ENCODE data around the gene TRAPPC3L. TPM values are rescaled to one million over a fixed set of nuclear protein-coding genes. Genes with fewer than 3 reads are reported as not detected.

Gene TRAPPC3L
- total RNA-seq, 1 donor from 2014 or later, result 0.27 TPM

GRCh38 chr6:116557893-116558292 lies 12.4 kb upstream of the TRAPPC3L start:
- no peak for TF ChIP-seq CTCF (conservative IDR thresholded peaks at IDR 0.05)
- H3K27ac Mint-ChIP-seq, result peak overlapping the region; percentile 11
- H3K4me1 Mint-ChIP-seq (ENCODE audit: unreplicated experiment), result peaks cover 11% of the 10 kb centered on the region
- H3K4me3 Mint-ChIP-seq, result no peak overlapping the region
- no peaks in the 10 kb centered on the region for H3K36me3 Mint-ChIP-seq
- peaks cover 3% of the 10 kb centered on the region for H3K27me3 Mint-ChIP-seq
- no peaks in the 10 kb centered on the region for H3K9me3 Mint-ChIP-seq
- no peak for DNase-seq (ENCODE audit: extremely low spot score, unreplicated experiment)

- Mint-ChIP-seq H3K36me3 (no peaks in the 10 kb centered on the region), H3K27me3 (peaks cover 3% of the 10 kb centered on the region), H3K9me3 (no peaks in the 10 kb centered on the region), H3K4me3 (no peak overlapping the region), H3K27ac (no peak overlapping the region), H3K4me1 (ENCODE audit: unreplicated experiment) (peaks cover 11% of the 10 kb centered on the region)
- DNase-seq (ENCODE audit: extremely low spot score, unreplicated experiment), result no peak
- TF ChIP-seq CTCF (conservative IDR thresholded peaks at IDR 0.05), result no peak
These were observed 11.4 kb upstream of the TRAPPC3L start for GRCh38 chr6:116556814-116557415.

GRCh38 chr6:116556065-116556464 lies 10.6 kb upstream of the TRAPPC3L start:
- H3K9me3 Mint-ChIP-seq, result no peaks in the 10 kb centered on the region
- H3K4me1 Mint-ChIP-seq (ENCODE audit: unreplicated experiment), result peaks cover 7% of the 10 kb centered on the region
- TF ChIP-seq CTCF (conservative IDR thresholded peaks at IDR 0.05), result no peak
- H3K36me3 Mint-ChIP-seq, result no peaks in the 10 kb centered on the region
- H3K4me3 Mint-ChIP-seq, result no peak overlapping the region
- H3K27me3 Mint-ChIP-seq, result peaks cover 3% of the 10 kb centered on the region
- no peak overlapping the region for H3K27ac Mint-ChIP-seq
- DNase-seq (ENCODE audit: extremely low spot score, unreplicated experiment), result no peak

GRCh38 chr6:116553451-116553850 lies 8.0 kb upstream of the TRAPPC3L start, which contains the start of gene CALHM4:
Gene CALHM4, plus strand, starts transcription at chr6:116553751. Its CDS starts 43 bp downstream, at chr6:116553794.
- Mint-ChIP-seq H3K27ac (no peak within 1 kb of the TSS), H3K9me3 (no peaks in the 10 kb centered on the region), H3K4me1 (ENCODE audit: unreplicated experiment) (peaks cover 8% of the 10 kb centered on the region), H3K27me3 (peaks cover 3% of the 10 kb centered on the region), H3K4me3 (no peak within 1 kb of the TSS), H3K36me3 (no peaks in the 10 kb centered on the region)
- TF ChIP-seq CTCF (conservative IDR thresholded peaks at IDR 0.05), result no peak
- DNase-seq (ENCODE audit: extremely low spot score, unreplicated experiment), result no peak

GRCh38 chr6:116550796-116551195 lies 5.3 kb upstream of the TRAPPC3L start:
- Mint-ChIP-seq H3K4me1 (ENCODE audit: unreplicated experiment) (peaks cover 3% of the 10 kb centered on the region), H3K27ac (no peak overlapping the region), H3K27me3 (peaks cover 3% of the 10 kb centered on the region), H3K4me3 (no peak overlapping the region), H3K9me3 (no peaks in the 10 kb centered on the region), H3K36me3 (no peaks in the 10 kb centered on the region)
- no peak for DNase-seq (ENCODE audit: extremely low spot score, unreplicated experiment)
- no peak for TF ChIP-seq CTCF (conservative IDR thresholded peaks at IDR 0.05)

All from type B pancreatic cell (in vitro differentiated cells).